HCT116 (cell line): ENCODE data around the gene USP24. TPM values are rescaled to one million over a fixed set of nuclear protein-coding genes. Genes with fewer than 3 reads are reported as not detected.

Experiments
- ATAC-seq: fragments of 200-7000 bp; cut with Tn5 transposase; 2 replicates; pipeline ENCODE4 v1.9.1; 2020; ENCODE audit warnings: mild to moderate bottlenecking, moderate library complexity
- BruUV-seq: library from RNA; stranded (reverse); fragments of 400-500 nt; replicated peaks from 2 replicates; lab custom pipeline; 2021; lab: Mats Ljungman, UMichigan
- CTCF ChIA-PET: fragments of 300-600 bp; sonication (Branson Sonifier 250); formaldehyde crosslinking; loops from one replicate; lab custom pipeline; 2021; ENCODE audit warnings: antibody characterized with exemption; lab: Charles Lee
- POLR2A ChIA-PET: fragments of 300-600, 350-600 bp; sonication (Branson Sonifier 250); formaldehyde crosslinking; loops from one replicate; lab custom pipeline; 2021; ENCODE audit warnings: antibody characterized with exemption; lab: Charles Lee
- RAD21 ChIA-PET, 2 experiments: fragments of 300-600 bp; sonication (Branson Sonifier 250); formaldehyde crosslinking; loops; one replicate each; lab custom pipeline; 2023; ENCODE audit warnings: low total read pairs in 2 of 2; ENCODE audit not compliant: uncharacterized antibody in 2 of 2, unreplicated experiment in 2 of 2, low non-redundant PET in 1 of 2; lab: Charles Lee
- DNase-seq: peaks from one replicate; pipeline ENCODE4 v3.0.0-alpha.2; 2010; ENCODE audit warnings: low read depth, low spot score
- H2AFZ ChIP-seq: fragments of 200-600 bp; shearing (Covaris generic), sonication (generic); 2 replicates; pipeline ENCODE4 v1.6.1; 2017; ENCODE audit warnings: low read depth, mixed run types, mixed read lengths, antibody characterized with exemption, low read length; ENCODE audit not compliant: poor library complexity, severe bottlenecking
- H3K27ac ChIP-seq: 2 replicates; pipeline ENCODE4 v1.5.1; 2012; ENCODE audit warnings: low read depth, low read length
- H3K27me3 ChIP-seq: fragments of 200-600 bp; sonication (generic); 2 replicates; pipeline ENCODE4 v1.6.1; 2016; ENCODE audit warnings: mixed run types, low read length, mixed read lengths; ENCODE audit not compliant: insufficient read depth
- H3K36me3 ChIP-seq, 2 experiments: fragments of 200-500 bp in 1 of 2; fragments of 200-600 bp in 1 of 2; sonication (Bioruptor generic) in 1 of 2; sonication (generic) in 1 of 2; 2 replicates each; pipeline versions ENCODE4 v1.5.1 to v1.6.1; 2014 to 2016; ENCODE audit warnings: low read length in 2 of 2, inconsistent platforms in 1 of 2, mixed read lengths in 1 of 2, mixed run types in 1 of 2; ENCODE audit not compliant: insufficient read depth in 2 of 2, control insufficient read depth in 1 of 2
- H3K4me1 ChIP-seq, 2 experiments: fragments of 200-600 bp in 1 of 2; sonication (generic) in 1 of 2; 2 replicates each; pipeline versions ENCODE4 v1.5.1 to v1.6.1; 2012 to 2017; ENCODE audit warnings: low read length in 2 of 2, inconsistent platforms in 1 of 2, mild to moderate bottlenecking in 1 of 2, mixed read lengths in 1 of 2, mixed run types in 1 of 2, moderate library complexity in 1 of 2; ENCODE audit not compliant: insufficient read depth in 2 of 2, control insufficient read depth in 1 of 2
- H3K4me2 ChIP-seq: fragments of 200-600 bp; sonication (generic); 2 replicates; pipeline ENCODE4 v1.6.1; 2017; ENCODE audit warnings: mixed run types, low read length, mixed read lengths
- H3K4me3 ChIP-seq, 2 experiments: fragments of 200-600 bp in 1 of 2; sonication (generic) in 1 of 2; replicated peaks in 1 of 2; 2 replicates each; pipeline ENCODE4 v1.5.1; 2011 to 2016; ENCODE audit warnings: low read length in 2 of 2, control low read depth in 1 of 2, low read depth in 1 of 2, mild to moderate bottlenecking in 1 of 2, mixed read lengths in 1 of 2, mixed run types in 1 of 2
- H3K79me2 ChIP-seq: fragments of 200-600 bp; sonication (generic); 2 replicates; pipeline ENCODE4 v1.6.1; 2017; ENCODE audit warnings: mild to moderate bottlenecking, mixed run types, low read length, moderate library complexity, mixed read lengths; ENCODE audit not compliant: insufficient read depth
- H3K9ac ChIP-seq: fragments of 200-600 bp; sonication (generic); 2 replicates; pipeline ENCODE4 v1.6.1; 2016; ENCODE audit warnings: low read length, mixed read lengths
- H3K9me2 ChIP-seq: fragments of 200-600 bp; sonication (generic), shearing (Covaris generic); 2 replicates; pipeline ENCODE4 v1.6.1; 2017; ENCODE audit warnings: mixed run types, mild to moderate bottlenecking, moderate library complexity; ENCODE audit not compliant: insufficient read depth
- H3K9me3 ChIP-seq, 2 experiments: fragments of 200-500 bp in 1 of 2; fragments of 200-600 bp in 1 of 2; sonication (Bioruptor generic) in 1 of 2; sonication (generic) in 1 of 2; 2 replicates each; pipeline ENCODE4 v1.6.1; 2014 to 2017; ENCODE audit warnings: low read length in 2 of 2, mixed read lengths in 2 of 2, inconsistent platforms in 1 of 2, low read depth in 1 of 2, mild to moderate bottlenecking in 1 of 2, mixed run types in 1 of 2, moderate library complexity in 1 of 2; ENCODE audit not compliant: control insufficient read depth in 1 of 2, insufficient read depth in 1 of 2
- H4K20me1 ChIP-seq: fragments of 200-600 bp; sonication (generic), shearing (Covaris generic); 2 replicates; pipeline ENCODE4 v1.6.1; 2017; ENCODE audit warnings: mixed run types, mild to moderate bottlenecking, moderate library complexity; ENCODE audit not compliant: insufficient read depth
- CBX3 ChIP-seq: IDR thresholded peaks from 2 replicates; pipeline ENCODE4 v1.6.1; 2012; ENCODE audit warnings: low read depth
- ELF1 ChIP-seq: IDR thresholded peaks from 2 replicates; pipeline ENCODE4 v1.6.1; 2012; ENCODE audit warnings: low read depth, borderline replicate concordance
- EZH2phosphoT487 ChIP-seq: fragments of 200-600 bp; IDR thresholded peaks from 2 replicates; pipeline ENCODE4 v1.6.1; 2018; ENCODE audit warnings: antibody characterized with exemption, borderline replicate concordance
- FOSL1 ChIP-seq: IDR thresholded peaks from 2 replicates; pipeline ENCODE4 v1.6.1; 2012; ENCODE audit warnings: low read depth
- POLR2A ChIP-seq: IDR thresholded peaks from 2 replicates; pipeline ENCODE4 v1.7.0; 2011; ENCODE audit warnings: borderline replicate concordance; ENCODE audit not compliant: insufficient read depth, insufficient read length; ENCODE audit errors: extremely low read depth
- RAD21 ChIP-seq: IDR thresholded peaks from 2 replicates; pipeline ENCODE4 v1.6.1; 2012; ENCODE audit warnings: low read depth, mild to moderate bottlenecking
- TCF7L2 ChIP-seq: IDR thresholded peaks from 2 replicates; pipeline ENCODE4 v1.7.0; 2011; ENCODE audit warnings: borderline replicate concordance, inconsistent platforms; ENCODE audit not compliant: insufficient read depth, insufficient read length; ENCODE audit errors: extremely low read depth
- ZNF274 ChIP-seq: fragments of 200-500 bp; sonication (Bioruptor generic); IDR thresholded peaks from 2 replicates; pipeline ENCODE4 v1.6.1; 2014; ENCODE audit warnings: mild to moderate bottlenecking, low read depth, low read length, inconsistent platforms
- intact Hi-C: fragments of 100-400 bp; cut with micrococcal nuclease; formaldehyde crosslinking; loops from 2 replicates; pipeline ENCODE4 v1.10.0; 2022
- total RNA-seq: library from RNA; stranded (reverse); gene quantifications from one replicate; pipeline ENCODE4 v1.2.1, GENCODE V29; 2021; ENCODE audit not compliant: unreplicated experiment
- TF ChIP-seq, protein P1 (sequence below): IDR thresholded peaks from 2 replicates; pipeline ENCODE4 v1.6.1; 2011; ENCODE audit warnings: mild to moderate bottlenecking, low read length, moderate library complexity; ENCODE audit not compliant: insufficient replicate concordance; ENCODE audit errors: extremely low read depth
- TF ChIP-seq, protein P2 (sequence below), 3 experiments: fragments of 200-600 bp in 1 of 3; sonication (generic) in 1 of 3; IDR thresholded peaks in 2 of 3; conservative IDR thresholded peaks in 1 of 3; 2 replicates each; pipeline ENCODE4 v1.5.1; 2012 to 2017; ENCODE audit warnings: low read depth in 2 of 3, low read length in 2 of 3, antibody characterized with exemption in 1 of 3, borderline replicate concordance in 1 of 3, control low read depth in 1 of 3, mild to moderate bottlenecking in 1 of 3, mixed read lengths in 1 of 3, mixed run types in 1 of 3, moderate library complexity in 1 of 3; ENCODE audit not compliant: insufficient read depth in 1 of 3

The USP24 gene
- total RNA-seq, 1 experiment from 2014 or later, result 34.2 TPM

DNA sequence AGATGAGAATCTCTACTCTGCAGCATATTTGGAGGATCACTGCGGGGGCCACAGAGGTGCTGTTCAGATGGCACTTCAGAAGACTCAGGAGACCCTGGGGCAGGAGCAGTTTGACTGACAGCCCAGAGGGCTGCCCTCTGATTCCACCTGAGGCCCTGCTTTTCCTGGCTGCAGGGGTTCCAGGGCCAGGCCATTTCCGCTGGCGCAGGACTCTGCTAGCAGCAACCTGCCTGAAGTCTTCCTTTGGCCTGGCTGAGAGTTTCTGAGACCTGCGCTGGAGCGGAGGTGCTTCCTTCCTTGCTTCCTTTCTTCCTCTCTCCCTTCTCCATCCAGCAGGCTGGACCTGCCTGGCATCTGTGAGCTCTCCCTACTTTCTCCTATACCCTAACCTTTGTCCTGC is 164.0 kb downstream of the USP24 start:
- no peaks in the 10 kb centered on the region for H3K27me3 ChIP-seq
- BruUV-seq, result no TSS peak
- H3K36me3 ChIP-seq, result 0 out of 4 replicates have a peak, but pooled peaks cover 0 to 3% of the 10 kb centered on the region in 2 experiments
- no peak for ATAC-seq
- H3K9ac ChIP-seq, result no peak overlapping the region
- H3K4me3 ChIP-seq, result no peak overlapping the region
- POLR2A ChIA-PET, result no interaction called here
- no peaks in the 10 kb centered on the region for H3K9me3 ChIP-seq
- no peak overlapping the region for H2AFZ ChIP-seq
- TF ChIP-seq, protein P1, sequence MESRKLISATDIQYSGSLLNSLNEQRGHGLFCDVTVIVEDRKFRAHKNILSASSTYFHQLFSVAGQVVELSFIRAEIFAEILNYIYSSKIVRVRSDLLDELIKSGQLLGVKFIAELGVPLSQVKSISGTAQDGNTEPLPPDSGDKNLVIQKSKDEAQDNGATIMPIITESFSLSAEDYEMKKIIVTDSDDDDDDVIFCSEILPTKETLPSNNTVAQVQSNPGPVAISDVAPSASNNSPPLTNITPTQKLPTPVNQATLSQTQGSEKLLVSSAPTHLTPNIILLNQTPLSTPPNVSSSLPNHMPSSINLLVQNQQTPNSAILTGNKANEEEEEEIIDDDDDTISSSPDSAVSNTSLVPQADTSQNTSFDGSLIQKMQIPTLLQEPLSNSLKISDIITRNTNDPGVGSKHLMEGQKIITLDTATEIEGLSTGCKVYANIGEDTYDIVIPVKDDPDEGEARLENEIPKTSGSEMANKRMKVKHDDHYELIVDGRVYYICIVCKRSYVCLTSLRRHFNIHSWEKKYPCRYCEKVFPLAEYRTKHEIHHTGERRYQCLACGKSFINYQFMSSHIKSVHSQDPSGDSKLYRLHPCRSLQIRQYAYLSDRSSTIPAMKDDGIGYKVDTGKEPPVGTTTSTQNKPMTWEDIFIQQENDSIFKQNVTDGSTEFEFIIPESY, result no peak
- TF ChIP-seq FOSL1 (no peak), EZH2phosphoT487 (no peak), CBX3 (no peak), TCF7L2 (no peak), RAD21 (no peak), ELF1 (no peak), ZNF274 (no peak), POLR2A (no peak)
- TF ChIP-seq, protein P2, sequence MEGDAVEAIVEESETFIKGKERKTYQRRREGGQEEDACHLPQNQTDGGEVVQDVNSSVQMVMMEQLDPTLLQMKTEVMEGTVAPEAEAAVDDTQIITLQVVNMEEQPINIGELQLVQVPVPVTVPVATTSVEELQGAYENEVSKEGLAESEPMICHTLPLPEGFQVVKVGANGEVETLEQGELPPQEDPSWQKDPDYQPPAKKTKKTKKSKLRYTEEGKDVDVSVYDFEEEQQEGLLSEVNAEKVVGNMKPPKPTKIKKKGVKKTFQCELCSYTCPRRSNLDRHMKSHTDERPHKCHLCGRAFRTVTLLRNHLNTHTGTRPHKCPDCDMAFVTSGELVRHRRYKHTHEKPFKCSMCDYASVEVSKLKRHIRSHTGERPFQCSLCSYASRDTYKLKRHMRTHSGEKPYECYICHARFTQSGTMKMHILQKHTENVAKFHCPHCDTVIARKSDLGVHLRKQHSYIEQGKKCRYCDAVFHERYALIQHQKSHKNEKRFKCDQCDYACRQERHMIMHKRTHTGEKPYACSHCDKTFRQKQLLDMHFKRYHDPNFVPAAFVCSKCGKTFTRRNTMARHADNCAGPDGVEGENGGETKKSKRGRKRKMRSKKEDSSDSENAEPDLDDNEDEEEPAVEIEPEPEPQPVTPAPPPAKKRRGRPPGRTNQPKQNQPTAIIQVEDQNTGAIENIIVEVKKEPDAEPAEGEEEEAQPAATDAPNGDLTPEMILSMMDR (IDR thresholded peaks at IDR 0.05 in 2 of 3, conservative IDR thresholded peaks at IDR 0.05 in 1 of 3; ENCODE audit: borderline replicate concordance in 1 of 3, insufficient read depth in 1 of 3, low read depth in 2 of 3, low read length in 2 of 3), result no peak
- TF ChIP-seq, all 23 proteins: peak for 0
- ChIA-PET CTCF (no interaction called here), RAD21 (no interaction called here)
- intact Hi-C loops, result no loop called here
- no peak overlapping the region for H3K4me2 ChIP-seq
- no peak for DNase-seq
- no peaks in the 10 kb centered on the region for H3K4me1 ChIP-seq
- H3K27ac ChIP-seq, result no peak overlapping the region
- no peaks in the 10 kb centered on the region for H4K20me1 ChIP-seq
- H3K79me2 ChIP-seq, result no peaks in the 10 kb centered on the region
- no peaks in the 10 kb centered on the region for H3K9me2 ChIP-seq
